K562 (cell line): ENCODE measurements around the gene PRKAG1. TPM values are rescaled to one million over a fixed set of nuclear protein-coding genes. Genes with fewer than 3 reads are reported as not detected.
A peak's percentile ranks its signal among the peaks of the same experiment; 100 is the strongest.

Source experiments
- ARID1B ChIP-seq: fragments of 450-650 bp; IDR thresholded peaks from 2 replicates; pipeline ENCODE4 v1.6.1; 2016; ENCODE audit warnings: antibody characterized with exemption, mild to moderate bottlenecking, inconsistent platforms
- COPS2 ChIP-seq: fragments of 450-650 bp; conservative IDR thresholded peaks from 2 replicates; pipeline ENCODE4 v1.6.1; 2016; ENCODE audit warnings: mild to moderate bottlenecking, moderate library complexity
- MAFF ChIP-seq: IDR thresholded peaks from 2 replicates; pipeline ENCODE4 v1.6.1; 2012; ENCODE audit warnings: low read length, improper control_type of control experiment
- MBD1 ChIP-seq: fragments of 250-450 bp; sonication (Bioruptor Pico); IDR thresholded peaks from 2 replicates; pipeline ENCODE4 v1.8.0; 2022; ENCODE audit warnings: inconsistent platforms
- SETDB1 ChIP-seq: IDR thresholded peaks from one replicate; pipeline ENCODE4 v1.6.1; 2012; ENCODE audit warnings: low read length, control low read depth, inconsistent platforms
- SIN3B ChIP-seq: fragments of 450-650 bp; IDR thresholded peaks from 2 replicates; pipeline ENCODE4 v1.6.1; 2017; ENCODE audit warnings: low read depth, mild to moderate bottlenecking, moderate library complexity
- SMARCA5 ChIP-seq: fragments of 450-650 bp; IDR thresholded peaks from 2 replicates; pipeline ENCODE4 v1.6.1; 2016
- SMC3 ChIP-seq: conservative IDR thresholded peaks from 2 replicates; pipeline ENCODE4 v1.6.1; 2011; ENCODE audit warnings: low read depth, low read length, improper control_type of control experiment; ENCODE audit not compliant: insufficient read depth
- XRCC5 ChIP-seq: fragments of 200-400 bp; formaldehyde crosslinking; IDR thresholded peaks from 2 replicates; pipeline ENCODE4 v1.6.1; 2017; ENCODE audit warnings: low read depth, mild to moderate bottlenecking, low read length
- ZNF133 ChIP-seq: fragments of 250-450 bp; sonication (Bioruptor Pico); IDR thresholded peaks from 2 replicates; pipeline ENCODE4 v1.4.0; 2020; ENCODE audit warnings: mild to moderate bottlenecking
- ZNF512 ChIP-seq: IDR thresholded peaks from 2 replicates; pipeline ENCODE4 v1.6.1; 2016; ENCODE audit warnings: missing genetic modification characterization, missing compliant biosample characterization
- ZNF518B ChIP-seq: fragments of 250-450 bp; sonication (Bioruptor Pico); IDR thresholded peaks from 2 replicates; pipeline ENCODE4 v1.5.0; 2021; ENCODE audit warnings: mild to moderate bottlenecking, moderate library complexity
- ZNF583 ChIP-seq: fragments of 250-450 bp; sonication (Bioruptor Pico); IDR thresholded peaks from 2 replicates; pipeline ENCODE4 v1.4.0; 2020
- ZNF695 ChIP-seq: fragments of 450-650 bp; formaldehyde crosslinking; IDR thresholded peaks from 2 replicates; pipeline ENCODE4 v1.4.0; 2020; ENCODE audit warnings: mild to moderate bottlenecking, moderate library complexity
- polyA plus RNA-seq, 8 experiments: library from polyadenylated mRNA; depleted of rRNA in 4 of 8; stranded (reverse) in 5 of 8; unstranded in 3 of 8; fragments of >200 nt; fragmentation: Nextera tagmentation in 2 of 8; fragmentation: Illumina TruSeq in 1 of 8; extraction: Ambion mirVana in 2 of 8; extraction: Trizol in 1 of 8; gene quantifications; 2 replicates each; pipeline versions ENCODE4 v1.2.1 to v1.2.3, GENCODE V29; 2011 to 2014; ENCODE audit warnings: inconsistent platforms in 1 of 8, missing spikeins in 1 of 8
- total RNA-seq, 7 experiments: library from RNA; depleted of rRNA in 6 of 7; stranded (reverse); fragments of >200 nt in 6 of 7; fragmentation: Illumina TruSeq in 2 of 7; extraction: Trizol in 2 of 7; gene quantifications; 2 replicates each; pipeline versions ENCODE4 v1.2.1 to v1.2.3, GENCODE V29; 2011 to 2021; ENCODE audit warnings: low replicate concordance in 1 of 7

Gene PRKAG1
- total and polyA plus RNA-seq, 9 of the 15 experiments (the other 6 are each of a cell fraction or from before 2014, with no cell fraction given), result 51.1 to 126 (median 79.1) TPM

GRCh38 chr12:49060237-49061156 is 41.9 kb upstream of the PRKAG1 start, which contains the start of gene KMT2D (continued):
- TF ChIP-seq SMARCA5 (no peak), SIN3B (peak; percentile 36; the same call in 1 of the 2 replicates), ZNF512 (tag) (no peak), XRCC5 (peak; percentile 95), ZNF133 (no peak), SETDB1 (no peak), ZNF695 (no peak), ARID1B (peak; percentile 77), MAFF (peak; percentile 76), MBD1 (CRISPR knock-in tag) (no peak), ZNF518B (CRISPR knock-in tag) (no peak), COPS2 (no peak), SMC3 (no peak; the same call in 1 of the 2 replicates), ZNF583 (no peak)
